GM20000 (cell line): ENCODE data around the gene CERS6.

Experiments
- DNase-seq: peaks from one replicate; pipeline ENCODE4 v3.0.0; 2012; ENCODE audit warnings: low spot score
- TF ChIP-seq, protein P1 (sequence below): IDR thresholded peaks from 2 replicates; pipeline ENCODE4 v1.5.1; 2012; ENCODE audit warnings: mild to moderate bottlenecking, control low read depth; ENCODE audit errors: extremely low read depth, missing control alignments

The CERS6 gene

DNA sequence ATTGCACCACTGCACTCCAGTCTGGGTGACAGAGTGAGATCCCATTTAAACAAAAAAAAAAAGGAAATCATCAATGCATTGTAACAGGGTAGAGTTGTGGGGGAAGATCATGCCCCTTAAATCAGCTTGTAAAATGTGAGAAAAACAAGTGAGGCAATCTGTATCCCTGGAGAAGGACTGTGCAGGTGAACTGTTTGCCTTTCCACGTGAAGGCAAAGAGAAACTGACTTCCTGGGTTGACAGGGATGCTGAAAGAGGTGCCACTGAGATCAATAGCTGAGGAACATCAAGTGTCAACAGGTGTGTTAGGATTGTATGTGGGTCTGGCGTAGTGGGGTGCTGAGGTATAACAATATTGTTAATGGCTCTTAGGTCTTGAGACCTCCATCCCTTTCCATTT lies 48.3 kb downstream of the CERS6 start:
- DNase-seq, result no peak
- TF ChIP-seq, protein P1, sequence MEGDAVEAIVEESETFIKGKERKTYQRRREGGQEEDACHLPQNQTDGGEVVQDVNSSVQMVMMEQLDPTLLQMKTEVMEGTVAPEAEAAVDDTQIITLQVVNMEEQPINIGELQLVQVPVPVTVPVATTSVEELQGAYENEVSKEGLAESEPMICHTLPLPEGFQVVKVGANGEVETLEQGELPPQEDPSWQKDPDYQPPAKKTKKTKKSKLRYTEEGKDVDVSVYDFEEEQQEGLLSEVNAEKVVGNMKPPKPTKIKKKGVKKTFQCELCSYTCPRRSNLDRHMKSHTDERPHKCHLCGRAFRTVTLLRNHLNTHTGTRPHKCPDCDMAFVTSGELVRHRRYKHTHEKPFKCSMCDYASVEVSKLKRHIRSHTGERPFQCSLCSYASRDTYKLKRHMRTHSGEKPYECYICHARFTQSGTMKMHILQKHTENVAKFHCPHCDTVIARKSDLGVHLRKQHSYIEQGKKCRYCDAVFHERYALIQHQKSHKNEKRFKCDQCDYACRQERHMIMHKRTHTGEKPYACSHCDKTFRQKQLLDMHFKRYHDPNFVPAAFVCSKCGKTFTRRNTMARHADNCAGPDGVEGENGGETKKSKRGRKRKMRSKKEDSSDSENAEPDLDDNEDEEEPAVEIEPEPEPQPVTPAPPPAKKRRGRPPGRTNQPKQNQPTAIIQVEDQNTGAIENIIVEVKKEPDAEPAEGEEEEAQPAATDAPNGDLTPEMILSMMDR, result no peak

DNA sequence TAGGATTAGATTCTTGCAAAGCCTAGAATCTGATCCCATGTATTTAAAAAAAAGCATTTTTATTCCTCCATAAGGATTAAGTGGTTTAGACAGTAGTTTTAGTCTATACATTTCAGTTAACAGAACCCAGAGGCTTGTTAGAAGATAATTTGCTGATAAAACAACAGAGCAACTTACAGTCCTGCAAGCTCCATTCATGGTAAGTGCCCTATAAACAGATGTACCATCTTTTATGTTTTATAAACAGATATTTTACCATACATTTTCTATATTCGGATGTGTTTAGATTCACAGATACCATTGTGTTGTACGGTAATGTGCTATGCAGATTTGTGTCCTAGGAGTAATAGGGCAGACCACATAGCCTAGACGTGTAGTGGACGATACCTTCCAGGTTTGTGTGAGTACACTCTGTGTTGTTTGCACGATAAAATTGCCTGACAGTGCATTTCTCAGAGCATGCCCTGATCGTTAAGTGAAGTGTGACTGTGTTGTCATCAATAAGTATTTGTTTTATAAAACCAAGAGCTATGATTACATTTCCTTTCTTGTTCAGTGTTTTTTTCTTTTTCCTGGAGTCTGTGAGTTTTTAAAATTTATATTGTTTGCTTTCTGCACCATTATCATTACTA lies 54.2 kb downstream of the CERS6 start:
- TF ChIP-seq, protein P1, result no peak
- no peak for DNase-seq

DNA sequence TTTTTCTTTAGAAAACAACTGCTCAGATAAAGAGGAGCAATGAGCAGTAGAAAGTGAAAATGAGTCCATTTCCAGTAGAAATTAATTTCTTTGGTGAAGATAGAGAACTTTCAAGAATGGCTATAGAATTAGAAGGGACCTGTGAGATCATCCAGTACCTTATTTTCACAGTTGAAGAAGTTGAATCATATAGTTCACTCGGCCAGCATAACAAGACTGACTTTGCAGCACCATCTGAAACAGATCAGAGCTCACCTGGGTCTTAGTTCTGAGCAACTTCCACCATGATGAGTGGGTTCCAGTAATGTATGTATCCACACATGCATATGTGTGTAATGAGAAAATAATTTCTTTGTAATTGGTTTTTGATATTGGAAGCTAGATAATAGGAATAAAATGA lies 58.6 kb downstream of the CERS6 start:
- no peak for DNase-seq
- TF ChIP-seq, protein P1, result no peak

DNA sequence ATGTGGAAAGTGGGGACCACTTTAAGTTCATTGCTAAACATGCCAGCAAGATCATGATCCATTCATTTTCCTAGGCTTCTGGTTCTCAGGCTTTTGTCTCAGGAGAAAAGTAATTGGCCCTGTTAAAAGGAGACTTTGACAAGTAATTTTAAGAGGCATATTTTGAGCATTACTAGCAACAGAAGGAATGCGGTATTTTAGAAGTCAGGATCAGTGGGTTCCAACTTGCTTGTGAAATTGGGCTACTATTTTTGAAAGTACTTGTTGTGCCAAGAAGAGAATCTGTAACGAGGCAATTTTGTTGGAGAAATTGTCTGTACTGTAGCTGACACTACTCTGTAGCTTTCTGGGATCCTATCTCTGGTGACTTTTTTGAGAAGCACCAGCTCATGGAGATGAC lies 59.4 kb downstream of the CERS6 start:
- TF ChIP-seq, protein P1, result no peak
- DNase-seq, result no peak

DNA sequence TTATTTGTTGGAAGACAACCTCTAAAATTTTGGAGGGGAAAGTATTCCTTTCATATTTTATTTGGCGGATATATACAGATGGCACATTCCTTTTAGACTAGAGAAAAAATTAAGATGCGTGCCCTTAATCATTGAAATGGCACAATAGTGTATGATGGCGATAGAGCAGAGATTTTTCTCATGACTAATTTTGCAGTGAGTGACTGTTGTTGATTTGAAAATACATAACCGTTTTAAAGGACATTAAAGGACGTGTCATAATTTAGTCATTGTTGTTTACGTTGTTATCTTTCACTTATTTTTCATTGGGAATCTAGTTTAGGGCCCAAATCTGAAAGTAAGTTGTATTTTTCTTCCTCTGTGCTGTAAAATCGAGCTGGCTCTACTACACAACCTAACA lies 61.7 kb downstream of the CERS6 start:
- DNase-seq, result no peak
- TF ChIP-seq, protein P1, result no peak

DNA sequence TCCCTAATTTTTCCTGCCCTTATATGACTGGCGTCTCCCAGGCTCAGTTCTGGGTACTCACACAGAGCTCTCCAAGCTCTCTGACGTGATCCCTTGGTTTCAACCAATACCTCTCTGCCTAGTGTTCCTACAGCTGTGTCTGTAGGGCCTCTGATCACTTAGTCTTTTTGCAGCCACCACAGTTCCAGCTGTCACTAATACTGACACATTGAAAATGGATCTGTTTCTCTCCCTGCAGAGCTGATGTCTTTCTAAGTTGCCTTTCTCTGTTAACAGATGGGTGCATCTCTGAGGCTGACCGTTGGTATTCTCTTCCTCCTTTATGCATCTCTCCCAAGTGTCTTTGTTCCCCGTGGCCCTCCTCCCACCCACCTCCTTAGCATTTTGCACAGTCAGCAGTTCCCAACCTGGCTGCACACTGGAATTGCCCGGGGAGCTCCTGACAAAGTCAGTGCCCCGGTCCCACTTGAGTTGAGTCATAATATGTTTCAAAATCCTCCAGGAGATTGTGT lies 62.5 kb downstream of the CERS6 start:
- DNase-seq, result no peak
- TF ChIP-seq, protein P1, result no peak

DNA sequence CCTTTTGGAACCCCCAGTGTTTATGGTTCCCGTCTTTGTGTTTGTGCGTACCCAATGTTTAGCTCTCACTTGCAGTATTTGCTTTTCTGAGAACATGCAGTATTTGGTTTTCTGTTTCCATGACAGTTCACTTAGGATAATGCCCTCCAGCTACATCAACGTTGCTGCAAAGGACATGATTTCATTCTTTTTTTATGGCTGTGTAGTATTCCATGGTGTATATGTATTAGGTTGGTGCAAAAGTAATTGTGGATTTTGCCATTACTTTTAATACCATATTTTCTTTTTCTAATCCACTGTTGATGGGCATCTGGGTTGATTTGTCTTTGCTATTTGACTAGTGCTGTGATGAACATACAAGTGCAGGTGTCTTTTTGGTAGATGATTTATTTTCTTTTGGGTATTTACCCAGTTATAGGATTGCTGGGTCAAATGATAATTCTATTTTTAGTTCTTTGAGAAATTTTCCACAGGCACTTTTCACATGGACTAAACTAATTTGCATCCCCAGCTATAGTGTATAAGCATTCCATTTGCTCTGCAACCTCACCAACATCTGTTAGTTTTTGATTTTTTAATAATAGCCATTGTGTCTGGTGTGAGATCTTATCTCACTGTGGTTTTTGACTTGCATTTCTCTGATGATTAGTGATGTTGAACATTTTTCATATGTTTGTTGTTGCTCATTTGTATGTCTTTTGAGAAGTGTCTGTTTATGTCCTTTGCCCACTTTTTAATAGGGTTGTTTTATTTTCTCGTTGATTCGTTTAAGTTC lies 63.6 kb downstream of the CERS6 start:
- TF ChIP-seq, protein P1, result no peak
- DNase-seq, result no peak
